8988T (cell line): ENCODE measurements around the gene SPTA1.

ENCODE experiments used
- DNase-seq: peaks from one replicate; pipeline ENCODE4 v3.0.0; 2011

The SPTA1 gene

DNA sequence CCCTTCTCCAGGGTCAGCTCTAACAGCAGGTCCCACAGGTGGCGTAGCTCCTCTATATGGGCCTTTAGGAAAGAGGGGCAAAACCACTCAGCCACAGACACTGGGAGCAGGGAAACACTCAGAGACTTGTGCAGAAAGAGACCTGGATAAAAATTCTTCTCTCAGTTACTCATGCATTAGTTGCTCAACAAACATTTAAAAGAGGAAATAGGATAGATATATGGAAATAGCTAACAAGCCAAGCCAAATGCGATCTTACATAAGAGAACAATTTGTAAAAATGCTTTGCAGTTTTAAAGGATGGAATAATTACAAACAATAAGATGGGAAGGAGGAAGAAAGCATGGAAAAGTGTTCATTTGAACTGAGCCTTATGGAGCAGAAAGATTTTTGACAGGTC is 4.9 kb downstream of the SPTA1 start:
- DNase-seq: no peak

DNA sequence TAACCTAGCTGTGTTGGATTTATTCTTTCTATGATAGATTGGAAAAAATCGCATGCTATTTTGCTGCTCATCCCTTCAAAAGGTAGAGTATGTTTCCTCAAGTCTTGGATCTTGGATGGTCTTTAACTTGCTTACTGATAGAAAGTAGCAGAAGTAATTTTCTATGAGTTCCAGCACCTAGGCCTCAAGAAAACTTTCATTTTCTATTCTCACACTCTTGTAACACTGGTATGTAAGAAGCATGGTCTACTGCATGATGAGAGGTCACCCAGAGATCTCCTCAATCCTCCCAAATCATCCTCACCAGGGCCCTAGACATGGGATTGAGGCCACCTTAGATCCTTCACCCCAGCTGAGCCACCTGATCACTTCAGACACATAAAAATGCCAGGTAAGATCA is 7.2 kb downstream of the SPTA1 start:
- DNase-seq: no peak

DNA sequence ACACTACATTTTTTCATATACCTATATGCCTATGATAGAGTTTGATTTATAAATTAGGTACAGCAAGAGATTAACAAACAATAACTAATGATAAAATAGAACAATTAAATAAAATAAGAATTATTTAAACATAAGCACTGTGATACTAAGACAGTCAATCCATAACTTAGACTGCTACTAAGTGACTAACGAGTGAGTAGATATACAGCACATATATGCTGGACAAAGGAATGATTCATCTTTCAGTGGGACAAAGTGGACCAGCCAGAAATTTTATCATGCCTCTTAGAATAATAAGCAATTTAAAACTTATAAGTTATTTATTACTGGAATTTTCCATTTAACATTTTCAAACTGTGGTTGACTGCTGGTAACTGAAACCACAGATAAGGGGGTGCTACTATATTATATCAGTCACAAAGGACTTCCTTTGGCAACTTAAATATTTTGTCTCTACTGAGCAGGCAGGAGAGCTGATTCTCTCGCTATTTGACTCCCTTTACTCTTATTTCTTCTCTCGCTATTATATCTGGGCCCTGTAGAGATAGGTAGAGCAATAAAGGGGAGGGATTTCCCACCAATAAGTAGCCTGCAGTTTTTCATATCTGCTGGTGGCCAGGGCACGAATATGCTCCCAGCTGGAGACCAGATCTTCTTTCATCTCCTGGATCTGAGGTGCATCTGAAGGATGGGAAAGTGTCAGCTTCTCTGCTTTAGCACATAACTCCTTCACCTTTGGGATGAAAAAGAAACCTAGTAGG is 10.8 kb downstream of the SPTA1 start:
- no peak for DNase-seq

DNA sequence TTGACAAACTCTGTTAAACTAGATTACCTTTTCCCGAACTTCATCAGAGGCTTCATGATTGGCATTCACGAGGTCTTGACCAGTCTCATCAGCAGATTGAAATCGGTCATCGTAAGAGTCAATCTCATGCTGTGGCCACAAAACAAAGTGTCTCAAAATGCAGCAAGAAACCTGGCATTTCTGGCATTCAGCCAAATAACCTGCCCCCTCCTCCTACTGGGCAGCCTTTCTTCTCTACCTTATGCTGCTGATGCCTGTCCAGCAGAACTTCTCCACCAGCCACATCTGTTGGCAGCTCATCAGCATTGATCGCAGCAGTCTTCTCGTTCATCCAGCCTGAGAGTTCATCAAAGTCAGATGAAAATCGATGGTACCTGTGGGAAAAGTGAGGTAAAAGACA is 12.2 kb downstream of the SPTA1 start:
- DNase-seq: no peak

DNA sequence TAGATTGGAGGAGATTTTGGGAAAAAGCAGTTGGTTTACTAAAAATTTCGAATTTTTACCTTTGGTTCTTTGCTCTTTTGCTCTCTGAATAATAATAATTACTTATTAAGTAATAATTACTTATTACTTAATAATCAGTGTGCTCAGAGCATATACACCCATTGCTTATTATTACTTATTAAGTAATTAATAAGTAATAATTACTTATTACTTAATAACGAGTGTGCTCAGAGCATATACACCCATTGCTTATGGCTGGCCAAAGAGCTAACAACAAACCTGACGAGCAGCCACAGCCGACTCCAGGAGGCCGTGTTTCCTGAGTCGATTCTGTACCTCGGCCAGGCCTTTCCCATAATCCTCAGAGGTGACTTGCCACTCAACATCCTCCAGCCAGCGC is 20.5 kb downstream of the SPTA1 start:
- DNase-seq: no peak

DNA sequence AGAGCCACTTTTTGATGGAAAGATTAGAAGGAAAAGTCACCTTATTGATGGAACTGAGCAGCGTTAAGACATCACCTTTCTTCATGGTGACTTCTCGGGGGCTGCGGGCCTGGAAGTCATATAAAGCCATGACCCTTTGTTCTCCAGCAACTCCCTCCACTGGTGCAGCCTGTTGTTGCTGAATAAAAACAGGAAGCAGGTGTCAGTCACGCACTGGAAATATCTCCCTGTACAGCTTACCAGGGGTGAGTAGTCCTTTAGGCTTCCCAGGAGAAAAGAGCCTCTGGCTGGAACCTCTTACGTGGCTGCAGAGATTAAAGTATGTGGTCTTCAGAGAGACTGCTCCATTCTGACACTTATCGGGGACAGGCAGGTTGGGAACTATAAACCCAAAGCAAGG is 31.9 kb downstream of the SPTA1 start:
- no peak for DNase-seq

DNA sequence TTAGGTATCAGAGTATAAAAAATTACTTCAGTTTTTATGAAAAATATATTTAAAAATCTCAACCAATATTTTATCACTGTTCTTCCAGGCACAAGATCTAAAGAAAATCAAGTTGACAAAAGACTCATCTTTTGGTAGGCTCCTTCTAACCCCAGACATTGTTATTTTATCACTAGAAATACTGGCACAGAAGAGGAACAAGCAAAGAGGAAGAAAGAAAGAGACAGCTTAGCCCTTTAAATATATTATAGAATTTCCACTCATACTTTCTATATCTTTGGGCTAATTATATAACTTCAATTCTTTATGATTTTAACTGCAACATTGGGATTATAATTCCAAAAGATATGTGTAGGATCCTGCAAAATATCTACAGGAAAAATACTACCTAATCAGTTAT is 32.4 kb downstream of the SPTA1 start:
- DNase-seq: no peak

DNA sequence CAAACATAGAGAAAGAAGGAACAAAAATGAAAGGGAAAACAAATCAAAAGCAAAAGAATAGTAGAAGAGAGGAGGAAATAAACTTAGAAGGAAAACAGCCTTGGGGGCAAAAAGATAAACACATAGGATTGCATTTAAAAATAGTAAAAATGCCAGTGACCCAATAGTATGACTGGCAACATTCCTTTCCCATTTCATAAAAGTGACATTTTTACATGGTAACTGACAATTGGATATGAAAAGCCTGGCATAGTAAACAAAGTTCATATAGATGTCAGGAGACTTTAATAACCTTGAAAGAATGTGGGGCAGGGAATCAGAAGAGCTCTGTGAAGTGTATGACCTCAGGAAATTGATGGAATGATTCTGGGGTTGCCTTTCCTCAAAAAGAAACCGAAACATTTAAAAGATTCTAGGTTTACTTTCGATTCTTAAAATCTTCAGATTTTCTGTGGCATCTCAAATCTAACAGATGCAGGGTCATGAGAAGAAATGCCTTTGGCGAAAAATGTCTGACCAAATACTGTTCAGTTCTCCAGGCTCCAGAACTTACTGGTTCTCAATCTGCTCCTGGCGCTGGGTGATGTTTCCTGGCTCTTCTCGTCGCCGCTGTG is 33.7 kb downstream of the SPTA1 start:
- DNase-seq: no peak

DNA sequence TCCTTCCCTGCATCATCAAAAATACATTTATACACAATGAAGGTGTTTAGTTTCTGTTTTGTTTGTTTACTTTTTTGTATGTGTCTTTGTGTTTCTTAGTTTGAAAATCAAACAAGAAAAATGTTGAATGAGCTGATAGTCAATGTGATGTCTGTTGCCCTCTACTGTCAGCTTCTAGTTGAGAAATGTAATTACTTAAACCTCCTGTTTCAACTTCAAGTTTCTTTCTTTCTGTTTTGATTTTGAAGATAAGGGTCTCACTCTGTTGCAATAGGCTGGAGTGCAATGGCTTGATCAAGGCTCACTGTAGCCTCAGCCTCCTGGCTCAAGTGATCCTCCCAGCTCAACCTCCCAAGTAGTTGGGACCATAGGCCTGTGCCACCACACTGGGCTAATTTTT is 37.5 kb downstream of the SPTA1 start:
- no peak for DNase-seq

DNA sequence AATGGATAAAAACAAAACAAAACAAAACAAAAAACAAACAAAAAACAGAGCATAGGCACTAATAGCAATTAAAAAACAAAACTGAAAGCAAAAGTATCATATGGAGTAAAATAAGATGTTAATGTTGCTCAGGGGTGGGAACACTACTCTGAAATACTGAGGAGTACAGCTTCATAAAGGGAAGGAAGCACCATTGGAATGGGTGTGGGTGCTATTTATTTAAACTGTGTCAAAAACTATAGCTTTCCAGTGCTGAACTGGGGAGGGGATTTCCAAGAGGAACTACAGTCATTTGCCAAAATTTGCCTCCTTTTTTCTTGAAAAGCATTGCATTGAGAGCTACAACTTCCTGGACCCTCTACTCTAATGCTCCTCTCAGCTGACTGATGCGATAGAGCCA is 40.0 kb downstream of the SPTA1 start:
- no peak for DNase-seq

DNA sequence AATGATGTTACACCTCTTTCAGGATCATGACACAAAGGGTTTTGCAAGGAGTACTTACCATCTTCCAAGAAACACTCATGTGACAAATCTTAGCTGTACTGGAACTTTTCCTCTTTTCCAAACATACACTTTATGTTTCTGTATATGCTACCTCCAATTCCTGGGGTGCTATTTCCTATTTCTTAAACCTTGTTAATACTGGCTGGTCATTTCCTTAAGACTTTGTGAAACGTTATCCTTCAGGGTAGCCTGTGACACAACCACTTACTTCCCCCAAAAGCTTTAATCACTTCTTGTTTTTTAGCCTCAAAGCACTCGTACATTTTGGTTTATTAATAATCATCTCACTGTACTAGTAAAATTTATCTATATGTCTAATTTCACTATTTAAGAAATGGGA is 42.1 kb downstream of the SPTA1 start:
- DNase-seq: no peak

DNA sequence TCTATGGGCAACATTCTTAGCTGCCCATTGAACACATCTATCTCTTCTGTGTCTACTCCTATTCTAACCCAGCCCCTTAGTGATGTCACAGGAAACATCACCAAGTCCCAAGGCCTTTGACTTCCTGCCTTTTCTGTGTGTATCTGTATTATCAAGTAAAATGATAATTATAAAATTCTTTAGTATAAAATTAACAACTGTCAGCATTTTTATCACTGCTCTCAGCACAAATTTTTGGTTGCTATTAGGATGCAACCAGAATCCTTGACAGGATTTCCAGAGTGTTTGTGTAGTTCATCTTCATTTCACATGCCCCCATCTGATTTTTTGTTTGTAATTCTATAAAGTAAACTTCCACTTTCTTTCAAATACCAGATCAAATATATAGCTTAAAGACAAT is 47.6 kb downstream of the SPTA1 start:
- no peak for DNase-seq

DNA sequence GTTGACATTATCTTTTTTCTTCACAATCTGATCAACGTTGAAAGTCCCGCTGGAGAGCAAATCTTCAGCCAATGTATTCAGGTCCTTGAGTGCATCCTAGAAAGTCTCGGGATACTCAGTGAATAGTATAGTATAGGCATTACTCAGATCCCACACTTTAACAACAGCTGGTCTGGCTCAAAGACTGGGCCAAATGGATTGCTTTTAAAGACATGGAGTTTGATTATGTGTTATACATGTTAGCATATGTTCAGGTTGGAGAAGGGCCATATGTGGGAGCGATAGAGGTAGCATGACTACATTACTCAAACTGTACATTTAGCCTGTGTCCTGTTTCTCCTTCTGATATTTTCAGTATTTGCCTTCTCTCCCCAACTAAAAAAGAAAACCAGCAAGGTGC is 48.4 kb downstream of the SPTA1 start:
- no peak for DNase-seq

DNA sequence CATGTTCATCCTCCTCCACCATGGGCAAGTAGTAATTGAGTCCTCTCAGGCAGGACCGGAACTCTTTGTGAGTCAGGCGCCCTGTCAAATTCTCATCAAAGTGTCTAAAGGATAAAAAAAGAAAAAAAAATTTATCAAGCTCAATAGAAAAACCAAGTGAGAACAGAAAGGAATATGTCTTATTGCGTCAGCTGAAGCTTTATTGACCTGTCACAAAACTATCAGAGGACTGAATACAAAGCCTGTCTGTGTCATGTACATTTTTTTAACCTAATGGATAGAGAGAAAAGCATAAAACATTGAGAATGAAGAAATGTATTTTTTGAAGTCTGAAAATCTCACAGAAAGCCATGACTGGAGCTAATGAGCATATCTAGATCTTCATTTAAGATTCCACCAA is 72.8 kb downstream of the SPTA1 start:
- DNase-seq: no peak

DNA sequence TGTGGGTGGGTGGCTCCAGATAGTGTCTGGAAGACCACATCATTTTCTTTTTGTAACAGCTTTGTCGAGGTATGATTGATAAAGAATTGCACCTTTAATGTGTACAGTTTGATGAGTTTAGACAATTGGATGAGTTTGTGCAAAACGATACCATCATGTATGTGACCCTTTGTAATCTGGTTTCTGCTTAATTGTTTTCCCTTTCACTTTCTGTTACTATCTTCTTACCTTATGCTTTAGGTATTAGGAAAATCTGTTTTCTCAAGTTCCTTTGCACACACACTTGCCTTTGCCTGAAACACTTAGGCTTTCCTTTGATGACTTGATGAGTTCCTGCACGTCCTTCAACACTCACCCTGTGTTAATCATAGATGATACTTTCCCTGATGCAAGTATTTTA is 74.6 kb downstream of the SPTA1 start:
- no peak for DNase-seq

DNA sequence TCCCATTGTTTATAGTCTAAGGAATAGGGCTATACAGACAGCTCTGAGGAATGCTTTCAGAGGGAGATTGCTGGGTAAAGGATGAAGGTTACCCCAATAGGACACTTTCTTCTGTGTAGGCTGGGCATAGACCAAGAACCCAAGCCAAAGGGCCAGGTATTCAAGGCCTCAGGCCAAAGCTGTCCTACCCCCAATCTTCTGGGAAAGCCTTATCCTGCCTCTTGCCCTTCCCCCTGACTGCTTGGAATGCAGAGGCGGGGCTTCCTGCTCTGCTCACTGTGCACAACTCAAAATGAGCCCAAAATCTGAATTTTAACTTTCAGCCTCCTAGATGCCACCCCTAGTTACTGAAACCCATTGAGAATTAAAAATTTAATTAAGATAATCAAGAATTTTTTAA is 79.2 kb downstream of the SPTA1 start:
- DNase-seq: no peak

DNA sequence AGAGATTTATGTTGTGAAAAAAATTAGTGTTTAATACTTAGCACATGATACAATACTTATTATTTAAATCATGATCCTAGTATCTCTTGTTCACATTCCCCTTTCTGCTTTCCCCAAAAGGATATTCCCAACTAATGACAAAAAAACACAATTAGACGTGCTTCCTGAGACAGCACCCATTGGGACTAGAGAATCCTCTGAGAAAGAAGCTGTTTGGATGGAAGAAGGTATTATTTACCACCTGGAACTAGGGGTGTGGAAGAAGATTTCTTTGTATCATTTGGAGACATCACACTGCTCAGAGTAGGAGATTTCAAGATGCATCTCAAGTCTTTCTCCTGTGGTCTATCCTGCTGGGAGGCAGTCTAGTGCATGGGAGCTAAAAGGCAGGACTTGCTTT is 81.5 kb downstream of the SPTA1 start, which contains the start of gene OR10Z1:
Gene OR10Z1, plus strand, starts transcription at position 301 of the 400 bp plus-strand sequence. CDS start 1,171 bp downstream, outside the sequence.
- no peak for DNase-seq

DNA sequence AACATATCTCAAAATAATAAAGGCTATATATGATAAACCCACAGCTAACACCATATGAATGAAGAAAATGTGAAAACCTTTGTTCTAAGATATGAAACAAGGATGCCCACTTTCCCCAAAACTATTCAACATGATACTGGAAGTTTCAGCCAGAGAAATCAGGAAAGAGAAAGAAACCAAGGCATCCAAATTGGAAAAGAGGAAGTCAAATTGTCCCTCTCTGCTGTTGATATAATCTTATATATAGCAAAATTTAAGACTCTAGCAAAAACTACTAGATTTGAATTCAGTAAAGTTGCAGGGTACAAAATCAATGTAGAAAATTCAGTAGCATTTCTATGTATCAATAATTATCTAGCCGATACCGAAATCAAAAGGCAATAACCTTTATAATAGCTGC is 85.8 kb downstream of the SPTA1 start:
- no peak for DNase-seq

DNA sequence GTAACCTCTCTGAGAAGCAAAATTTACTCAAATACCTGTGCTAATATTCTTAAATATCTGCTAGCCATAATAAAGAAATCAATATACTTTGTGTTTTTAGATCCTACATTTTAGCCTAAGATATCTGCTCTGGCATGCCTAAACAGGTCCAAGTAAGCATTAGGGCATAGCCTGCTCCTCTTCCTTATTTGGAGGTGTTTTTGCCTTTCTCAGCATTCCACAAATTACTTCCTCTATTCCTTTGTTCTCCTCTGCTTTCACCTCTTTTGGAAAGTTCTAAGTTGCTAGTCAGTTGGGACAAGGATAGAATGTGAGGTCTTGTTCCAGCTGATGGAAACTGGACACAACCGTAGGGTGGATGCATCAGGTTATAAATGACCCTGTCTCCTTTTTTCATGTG is 99.6 kb downstream of the SPTA1 start:
- DNase-seq: no peak

DNA sequence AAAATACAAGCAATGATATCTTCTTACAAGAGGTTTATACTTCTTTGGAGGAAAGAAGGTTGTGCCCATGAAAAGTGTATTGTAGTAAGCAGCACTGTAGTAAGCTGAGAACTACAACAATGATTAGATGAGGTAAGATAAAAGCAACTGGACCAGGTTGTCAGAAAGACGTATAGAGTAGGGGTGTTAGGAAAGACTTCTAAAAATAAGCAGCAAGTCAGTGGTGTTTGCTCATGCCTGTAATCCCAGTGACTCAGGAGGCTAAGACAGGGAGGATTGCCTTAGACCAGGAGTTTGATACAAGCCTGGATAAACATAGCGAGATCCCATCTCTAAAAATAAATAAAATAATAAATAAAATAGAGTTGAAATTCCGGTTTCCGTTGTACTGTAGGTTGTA is 102.6 kb downstream of the SPTA1 start:
- DNase-seq: no peak

DNA sequence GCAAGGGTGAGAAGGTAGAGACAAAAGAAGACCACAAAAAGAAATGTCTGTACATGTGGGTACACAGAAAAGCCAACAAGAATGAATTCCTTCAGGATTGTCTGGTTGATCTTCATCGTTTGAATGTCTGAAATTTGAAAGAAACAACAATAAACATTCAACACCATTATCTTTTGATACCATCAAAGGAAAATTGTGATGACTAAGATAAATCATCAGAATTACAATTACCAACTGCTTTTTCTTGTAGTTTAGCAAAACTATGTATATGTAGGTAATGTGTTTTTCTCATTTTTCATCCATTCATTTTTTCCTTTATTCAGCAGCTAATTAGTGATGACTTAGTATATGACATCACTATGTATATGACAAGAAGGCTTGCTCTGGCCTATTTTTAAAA is 106.8 kb downstream of the SPTA1 start, which contains the start of gene OR10X1:
Gene OR10X1, minus strand, starts transcription at position 167 of the 400 bp plus-strand sequence. Its CDS starts 0 bp downstream, at position 167.
- no peak for DNase-seq

DNA sequence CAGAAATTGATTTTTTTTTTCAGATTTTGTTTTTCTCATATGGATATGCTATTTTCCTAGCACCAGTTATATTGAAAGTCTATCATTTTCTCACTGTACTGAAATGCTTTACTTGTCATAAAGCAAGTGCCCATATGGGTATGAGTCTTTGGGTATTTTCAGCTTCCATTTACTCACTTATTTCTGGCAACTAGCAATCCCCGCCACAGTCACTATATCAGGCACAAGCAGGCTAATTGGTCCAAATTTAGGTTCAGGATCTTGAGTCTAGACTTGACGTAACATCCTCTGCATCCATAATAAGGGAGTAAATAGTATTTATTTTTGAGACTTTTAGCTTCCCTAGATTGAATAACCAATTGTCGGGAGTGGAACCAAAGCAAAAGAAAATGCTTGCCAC is 109.0 kb downstream of the SPTA1 start:
- DNase-seq: no peak

DNA sequence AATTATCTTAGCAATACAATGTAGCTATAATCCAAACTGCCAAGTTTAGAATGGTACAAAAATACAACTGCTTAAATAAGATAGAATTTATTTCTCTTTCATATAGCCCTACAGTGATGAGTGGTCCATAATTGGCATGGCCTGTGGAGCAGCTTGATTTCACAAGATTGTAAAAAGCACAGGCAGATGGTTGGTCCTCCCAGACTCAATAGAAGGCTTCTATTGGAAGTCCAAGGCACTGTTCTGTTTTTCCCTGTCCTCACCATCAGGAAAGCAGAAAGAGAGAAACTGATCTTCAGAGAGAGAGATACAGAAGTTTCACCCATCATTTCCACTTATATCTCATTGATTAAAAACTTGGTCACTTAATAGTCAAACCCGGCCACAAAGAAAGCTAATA is 114.3 kb downstream of the SPTA1 start:
- no peak for DNase-seq

DNA sequence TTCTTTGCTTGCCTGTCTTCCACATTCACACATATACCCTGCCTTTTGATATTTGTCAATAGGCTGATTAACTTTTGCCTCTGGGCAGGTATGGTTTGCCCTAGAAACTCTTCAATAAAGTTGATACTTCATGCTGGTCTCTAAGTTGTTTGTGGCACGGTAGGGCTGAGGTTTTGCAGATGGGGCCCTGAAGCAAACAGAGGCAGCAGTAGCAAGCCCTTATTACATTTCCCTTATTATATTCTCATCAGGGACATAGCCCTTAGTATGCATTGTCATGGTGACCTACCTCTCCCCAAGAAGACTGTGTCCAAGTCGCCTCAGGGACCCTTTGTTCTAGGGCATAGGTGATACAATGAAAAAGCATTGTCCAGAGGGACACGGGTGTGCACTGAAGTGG is 116.0 kb downstream of the SPTA1 start, which contains the start of gene OR6P1:
Gene OR6P1, minus strand, starts transcription at position 101 of the 400 bp plus-strand sequence. CDS start 6,976 bp downstream, outside the sequence.
- DNase-seq: no peak

DNA sequence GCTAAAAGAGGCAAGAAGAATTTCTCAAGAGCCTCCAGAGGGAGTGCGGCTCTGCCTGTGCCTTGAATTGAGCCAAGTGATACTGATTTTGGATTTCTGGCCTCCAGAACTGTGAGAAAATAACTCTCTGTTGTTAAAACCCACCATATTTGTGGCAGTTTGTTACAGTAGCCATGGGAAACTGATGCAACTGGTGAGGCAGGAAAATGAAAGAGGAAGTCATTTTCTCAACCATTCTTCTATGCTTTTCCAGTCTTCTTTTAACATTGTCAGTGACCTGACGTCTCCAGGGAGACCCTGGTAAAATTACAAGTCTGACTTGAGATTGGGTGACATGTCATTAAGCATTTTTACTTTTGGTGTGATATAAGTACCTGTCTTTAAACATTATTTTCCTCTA is 121.9 kb downstream of the SPTA1 start:
- no peak for DNase-seq
